K562 (cell line): ENCODE measurements around the gene HSPB6.

Experiments used
- CEBPZ ChIP-seq: fragments of 150-350 bp; IDR thresholded peaks from 2 replicates; pipeline ENCODE4 v1.6.1; 2014; ENCODE audit warnings: low read depth, mild to moderate bottlenecking, low read length, borderline replicate concordance
- CTCF ChIP-seq, 3 experiments: IDR thresholded peaks in 2 of 3; conservative IDR thresholded peaks in 1 of 3; 2 replicates each; pipeline ENCODE4 v1.5.1; 2011 to 2012; ENCODE audit warnings: low read length in 3 of 3, mild to moderate bottlenecking in 3 of 3, control low read depth in 2 of 3, improper control_type of control experiment in 1 of 3, inconsistent platforms in 1 of 3, low read depth in 1 of 3, mixed read lengths in 1 of 3, moderate library complexity in 1 of 3; ENCODE audit not compliant: insufficient read depth in 2 of 3
- ZBTB12 ChIP-seq: fragments of 250-450 bp; sonication (Bioruptor Pico); IDR thresholded peaks from 2 replicates; pipeline ENCODE4 v1.4.0; 2020
- ZFPM2 ChIP-seq: fragments of 250-450 bp; sonication (Bioruptor Pico); IDR thresholded peaks from 2 replicates; pipeline ENCODE4 v1.5.1; 2022; ENCODE audit warnings: mild to moderate bottlenecking
- TF ChIP-seq, protein P1 (sequence below): sonication (generic); formaldehyde crosslinking; IDR thresholded peaks from 2 replicates; pipeline ENCODE4 v1.8.0; 2023; ENCODE audit warnings: mild to moderate bottlenecking, missing genetic modification reagents

DNA sequence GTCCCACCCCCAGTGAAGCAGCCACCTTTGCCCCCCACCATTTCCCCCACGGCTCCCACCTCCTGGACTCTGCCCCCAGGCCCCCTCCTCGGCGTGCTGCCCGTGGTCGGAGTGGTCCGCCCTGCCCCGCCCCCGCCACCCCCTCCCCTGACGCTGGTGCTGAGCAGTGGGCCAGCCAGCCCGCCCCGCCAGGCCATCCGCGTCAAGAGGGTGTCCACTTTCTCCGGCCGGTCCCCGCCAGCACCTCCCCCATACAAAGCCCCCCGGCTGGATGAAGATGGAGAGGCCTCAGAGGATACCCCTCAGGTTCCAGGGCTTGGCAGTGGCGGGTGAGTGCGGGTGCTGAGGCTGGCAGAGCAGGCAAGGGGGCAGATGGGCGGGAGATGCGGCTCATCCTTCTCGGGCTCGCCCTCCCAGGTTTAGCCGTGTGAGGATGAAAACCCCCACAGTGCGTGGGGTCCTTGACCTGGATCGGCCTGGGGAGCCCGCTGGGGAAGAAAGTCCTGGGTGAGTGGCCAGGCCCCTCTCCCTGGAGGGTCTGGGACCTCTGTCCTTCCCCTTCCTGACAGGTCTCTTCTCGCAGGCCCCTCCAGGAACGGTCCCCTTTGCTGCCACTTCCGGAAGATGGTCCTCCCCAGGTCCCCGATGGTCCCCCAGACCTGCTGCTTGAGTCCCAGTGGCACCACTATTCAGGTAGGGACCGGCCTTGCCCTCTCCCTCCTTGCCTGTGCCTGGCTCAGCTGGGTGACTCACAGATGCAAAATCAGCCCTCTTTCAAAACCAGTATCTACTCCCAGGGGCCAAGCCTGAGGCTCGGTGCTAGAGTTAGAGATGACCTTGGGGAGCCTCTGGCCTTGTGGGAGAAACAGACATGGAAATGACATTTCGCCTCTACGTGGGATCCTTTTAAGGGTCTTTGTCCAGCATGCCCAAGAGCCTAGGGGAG lies 23.4 kb downstream of the HSPB6 start:
- TF ChIP-seq CEBPZ: no peak
- TF ChIP-seq CTCF (IDR thresholded peaks at IDR 0.05 in 2 of 3, conservative IDR thresholded peaks at IDR 0.05 in 1 of 3; ENCODE audit: insufficient read depth in 2 of 3, low read depth in 1 of 3, low read length in 3 of 3): no peak
- TF ChIP-seq ZBTB12: no peak
- TF ChIP-seq ZFPM2 (CRISPR knock-in tag): no peak
- TF ChIP-seq, protein P1, sequence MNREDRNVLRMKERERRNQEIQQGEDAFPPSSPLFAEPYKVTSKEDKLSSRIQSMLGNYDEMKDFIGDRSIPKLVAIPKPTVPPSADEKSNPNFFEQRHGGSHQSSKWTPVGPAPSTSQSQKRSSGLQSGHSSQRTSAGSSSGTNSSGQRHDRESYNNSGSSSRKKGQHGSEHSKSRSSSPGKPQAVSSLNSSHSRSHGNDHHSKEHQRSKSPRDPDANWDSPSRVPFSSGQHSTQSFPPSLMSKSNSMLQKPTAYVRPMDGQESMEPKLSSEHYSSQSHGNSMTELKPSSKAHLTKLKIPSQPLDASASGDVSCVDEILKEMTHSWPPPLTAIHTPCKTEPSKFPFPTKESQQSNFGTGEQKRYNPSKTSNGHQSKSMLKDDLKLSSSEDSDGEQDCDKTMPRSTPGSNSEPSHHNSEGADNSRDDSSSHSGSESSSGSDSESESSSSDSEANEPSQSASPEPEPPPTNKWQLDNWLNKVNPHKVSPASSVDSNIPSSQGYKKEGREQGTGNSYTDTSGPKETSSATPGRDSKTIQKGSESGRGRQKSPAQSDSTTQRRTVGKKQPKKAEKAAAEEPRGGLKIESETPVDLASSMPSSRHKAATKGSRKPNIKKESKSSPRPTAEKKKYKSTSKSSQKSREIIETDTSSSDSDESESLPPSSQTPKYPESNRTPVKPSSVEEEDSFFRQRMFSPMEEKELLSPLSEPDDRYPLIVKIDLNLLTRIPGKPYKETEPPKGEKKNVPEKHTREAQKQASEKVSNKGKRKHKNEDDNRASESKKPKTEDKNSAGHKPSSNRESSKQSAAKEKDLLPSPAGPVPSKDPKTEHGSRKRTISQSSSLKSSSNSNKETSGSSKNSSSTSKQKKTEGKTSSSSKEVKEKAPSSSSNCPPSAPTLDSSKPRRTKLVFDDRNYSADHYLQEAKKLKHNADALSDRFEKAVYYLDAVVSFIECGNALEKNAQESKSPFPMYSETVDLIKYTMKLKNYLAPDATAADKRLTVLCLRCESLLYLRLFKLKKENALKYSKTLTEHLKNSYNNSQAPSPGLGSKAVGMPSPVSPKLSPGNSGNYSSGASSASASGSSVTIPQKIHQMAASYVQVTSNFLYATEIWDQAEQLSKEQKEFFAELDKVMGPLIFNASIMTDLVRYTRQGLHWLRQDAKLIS (CRISPR knock-in tag): no peak
